IMR-90 (cell line): ENCODE measurements around the gene ACTMAP. TPM values are rescaled to one million over a fixed set of nuclear protein-coding genes. Genes with fewer than 3 reads are reported as not detected.

Source experiments
- ATAC-seq: fragments of 200-7000 bp; cut with Tn5 transposase; 2 replicates; pipeline ENCODE4 v1.9.1; 2020; ENCODE audit warnings: low read depth, mild to moderate bottlenecking, moderate library complexity
- BruUV-seq: library from RNA; stranded (reverse); fragments of 400-500 nt; replicated peaks from 2 replicates; lab custom pipeline; 2021; lab: Mats Ljungman, UMichigan
- CTCF ChIA-PET: fragments of 300-600 bp; formaldehyde crosslinking; extraction: SDS; loops from one replicate; lab custom pipeline; 2021; ENCODE audit warnings: antibody characterized with exemption; lab: Yijun Ruan, JAX
- POLR2A ChIA-PET: fragments of 300-600 bp; sonication (Branson Sonifier 250); formaldehyde crosslinking; loops from one replicate; lab custom pipeline; 2022; ENCODE audit warnings: antibody characterized with exemption; ENCODE audit not compliant: unreplicated experiment; lab: Charles Lee
- DNase-seq: peaks from one replicate; pipeline ENCODE4 v3.0.0; 2013
- H2AFZ ChIP-seq: replicated peaks from 2 replicates; pipeline ENCODE3; 2013; ENCODE audit warnings: low read length, mild to moderate bottlenecking; ENCODE audit not compliant: poor library complexity
- H2AK5ac ChIP-seq: 2 replicates; pipeline ENCODE4 v1.6.1; 2013; ENCODE audit warnings: low read depth, low read length, inconsistent platforms
- H2AK9ac ChIP-seq: replicated peaks from 2 replicates; pipeline ENCODE3; 2013; ENCODE audit warnings: mild to moderate bottlenecking, low read depth, low read length, moderate library complexity; ENCODE audit not compliant: poor library complexity
- H2BK120ac ChIP-seq: 2 replicates; pipeline ENCODE4 v1.6.1; 2013; ENCODE audit warnings: low read depth, low read length, inconsistent platforms
- H2BK15ac ChIP-seq: 3 replicates; pipeline ENCODE4 v1.6.1; 2013; ENCODE audit warnings: low read depth, low read length, inconsistent platforms
- H2BK20ac ChIP-seq: 2 replicates; pipeline ENCODE4 v1.6.1; 2013; ENCODE audit warnings: low read depth, mild to moderate bottlenecking, inconsistent platforms, low read length, moderate library complexity
- H2BK5ac ChIP-seq: 2 replicates; pipeline ENCODE4 v1.6.1; 2013; ENCODE audit warnings: mild to moderate bottlenecking, low read depth, low read length, inconsistent platforms; ENCODE audit not compliant: poor library complexity, severe bottlenecking
- H3K14ac ChIP-seq: replicated peaks from 2 replicates; pipeline ENCODE4 v1.6.1; 2013; ENCODE audit warnings: low read depth, low read length, inconsistent platforms
- H3K18ac ChIP-seq: 2 replicates; pipeline ENCODE4 v1.6.1; 2013; ENCODE audit warnings: low read depth, low read length, control low read depth
- H3K23ac ChIP-seq: 2 replicates; pipeline ENCODE4 v1.6.1; 2013; ENCODE audit warnings: low read depth, low read length, inconsistent platforms
- H3K27ac ChIP-seq: 2 replicates; pipeline ENCODE4 v1.5.1; 2013; ENCODE audit warnings: mild to moderate bottlenecking, control low read depth, low read length; ENCODE audit not compliant: insufficient read depth
- H3K27me3 ChIP-seq: 2 replicates; pipeline ENCODE4 v1.6.1; 2013; ENCODE audit warnings: low read length; ENCODE audit not compliant: control insufficient read depth, insufficient read depth
- H3K36me3 ChIP-seq: 2 replicates; pipeline ENCODE4 v1.6.1; 2013; ENCODE audit warnings: low read length, mixed read lengths; ENCODE audit not compliant: control insufficient read depth, insufficient read depth
- H3K4ac ChIP-seq: 2 replicates; pipeline ENCODE4 v1.6.1; 2013; ENCODE audit warnings: low read depth, low read length, inconsistent platforms
- H3K4me1 ChIP-seq: 2 replicates; pipeline ENCODE4 v1.6.1; 2013; ENCODE audit warnings: low read length, mixed read lengths; ENCODE audit not compliant: control insufficient read depth, insufficient read depth
- H3K4me2 ChIP-seq: 2 replicates; pipeline ENCODE4 v1.6.1; 2013; ENCODE audit warnings: low read depth, mild to moderate bottlenecking, control low read depth, low read length, moderate library complexity
- H3K4me3 ChIP-seq: 2 replicates; pipeline ENCODE4 v1.5.1; 2013; ENCODE audit warnings: low read depth, mild to moderate bottlenecking, control low read depth, low read length, moderate library complexity; ENCODE audit not compliant: insufficient read depth
- H3K56ac ChIP-seq: 2 replicates; pipeline ENCODE4 v1.6.1; 2013; ENCODE audit warnings: low read length, inconsistent platforms; ENCODE audit not compliant: insufficient read depth; ENCODE audit errors: extremely low read depth
- H3K79me1 ChIP-seq, 2 experiments: 2 replicates each; pipeline ENCODE4 v1.6.1; 2013; ENCODE audit warnings: low read length in 2 of 2, inconsistent platforms in 1 of 2, low read depth in 1 of 2
- H3K9ac ChIP-seq: 2 replicates; pipeline ENCODE4 v1.6.1; 2013; ENCODE audit warnings: low read depth, low read length, control low read depth
- H3K9me1 ChIP-seq: 2 replicates; pipeline ENCODE4 v1.6.1; 2013; ENCODE audit warnings: low read length, inconsistent platforms; ENCODE audit not compliant: insufficient read depth
- H3K9me3 ChIP-seq: 2 replicates; pipeline ENCODE4 v1.6.1; 2013; ENCODE audit warnings: low read length; ENCODE audit not compliant: control insufficient read depth, insufficient read depth
- H4K20me1 ChIP-seq: 2 replicates; pipeline ENCODE4 v1.6.1; 2013; ENCODE audit warnings: low read length, inconsistent platforms; ENCODE audit not compliant: insufficient read depth
- H4K5ac ChIP-seq: 2 replicates; pipeline ENCODE4 v1.6.1; 2013; ENCODE audit warnings: mild to moderate bottlenecking, low read depth, low read length, control low read depth
- H4K8ac ChIP-seq, 2 experiments: 2 replicates each; pipeline ENCODE4 v1.6.1; 2013; ENCODE audit warnings: low read depth in 2 of 2, low read length in 2 of 2, control low read depth in 1 of 2, inconsistent platforms in 1 of 2
- H4K91ac ChIP-seq: 2 replicates; pipeline ENCODE4 v1.6.1; 2013; ENCODE audit warnings: low read depth, low read length, inconsistent platforms; ENCODE audit not compliant: insufficient read depth
- MAFK ChIP-seq: IDR thresholded peaks from 2 replicates; pipeline ENCODE4 v1.6.1; 2012; ENCODE audit warnings: low read depth, low read length, improper control_type of control experiment
- MXI1 ChIP-seq: IDR thresholded peaks from 2 replicates; pipeline ENCODE4 v1.6.1; 2012; ENCODE audit warnings: low read depth, mild to moderate bottlenecking, low read length, moderate library complexity, borderline replicate concordance
- NFE2L2 ChIP-seq: fragments of 150-350 bp; IDR thresholded peaks from 2 replicates; pipeline ENCODE4 v1.6.1; 2016; ENCODE audit warnings: low read depth, mild to moderate bottlenecking, low read length
- POLR2A ChIP-seq: IDR thresholded peaks from 2 replicates; pipeline ENCODE4 v1.6.1; 2012; ENCODE audit warnings: mild to moderate bottlenecking, low read depth, low read length
- RAD21 ChIP-seq: IDR thresholded peaks from 2 replicates; pipeline ENCODE4 v1.6.1; 2012; ENCODE audit warnings: low read length, improper control_type of control experiment
- SMC3 ChIP-seq: fragments of 150-350 bp; IDR thresholded peaks from 2 replicates; pipeline ENCODE4 v1.6.1; 2016; ENCODE audit warnings: low read depth, mild to moderate bottlenecking, antibody characterized with exemption, low read length, moderate library complexity
- WGBS, 2 experiments: methylation state at CpG; one replicate each; pipeline versions ENCODE4 v1.1.5 to v1.1.7; 2013; ENCODE audit warnings: missing lambda C conversion rate in 2 of 2; ENCODE audit not compliant: insufficient read length in 1 of 2; ENCODE audit errors: extremely low coverage in 2 of 2; 5-methylcytosine and 5-hydroxymethylcytosine counted together
- dilution Hi-C: fragments of 300-500 bp; cut with HindIII; formaldehyde crosslinking; loops from one replicate; pipeline ENCODE4 v1.14.3; 2018; ENCODE audit warnings: low sequenced_read_pairs; ENCODE audit not compliant: unreplicated experiment
- in situ Hi-C: fragments of 300-500 bp; cut with MboI; formaldehyde crosslinking; loops from 3 replicates; pipeline ENCODE4 v1.14.3; 2019; ENCODE audit warnings: low sequenced_read_pairs, inconsistent platforms, mixed read lengths
- intact Hi-C: fragments of 100-400 bp; cut with micrococcal nuclease; formaldehyde crosslinking; loops from 2 replicates; pipeline ENCODE4 v1.10.0; 2022
- polyA plus RNA-seq, 3 experiments: library from polyadenylated mRNA; depleted of rRNA; stranded (reverse); fragments of >200 nt; gene quantifications; 2 replicates each; pipeline ENCODE4 v1.2.3, GENCODE V29; 2012; ENCODE audit warnings: low replicate concordance in 1 of 3
- total RNA-seq: library from RNA; depleted of rRNA; stranded (reverse); fragments of >200 nt; gene quantifications from 2 replicates; pipeline ENCODE4 v1.2.3, GENCODE V29; 2012
- TF ChIP-seq, protein P1 (sequence below): fragments of 150-350 bp; IDR thresholded peaks from 2 replicates; pipeline ENCODE4 v1.6.1; 2017; ENCODE audit warnings: mild to moderate bottlenecking, antibody characterized with exemption, low read length, low read depth
- TF ChIP-seq, protein P2 (sequence below): fragments of 150-350 bp; IDR thresholded peaks from 2 replicates; pipeline ENCODE4 v1.6.1; 2016; ENCODE audit warnings: low read depth, mild to moderate bottlenecking, low read length, moderate library complexity, borderline replicate concordance
- TF ChIP-seq, protein P3 (sequence below): conservative IDR thresholded peaks from 2 replicates; pipeline ENCODE4 v1.5.1; 2012; ENCODE audit warnings: mild to moderate bottlenecking, low read depth, low read length, improper control_type of control experiment

The ACTMAP gene
- total and polyA plus RNA-seq, 2 of the 4 experiments (the other 2 are of a cell fraction): 0.54 to 5.4 TPM

DNA sequence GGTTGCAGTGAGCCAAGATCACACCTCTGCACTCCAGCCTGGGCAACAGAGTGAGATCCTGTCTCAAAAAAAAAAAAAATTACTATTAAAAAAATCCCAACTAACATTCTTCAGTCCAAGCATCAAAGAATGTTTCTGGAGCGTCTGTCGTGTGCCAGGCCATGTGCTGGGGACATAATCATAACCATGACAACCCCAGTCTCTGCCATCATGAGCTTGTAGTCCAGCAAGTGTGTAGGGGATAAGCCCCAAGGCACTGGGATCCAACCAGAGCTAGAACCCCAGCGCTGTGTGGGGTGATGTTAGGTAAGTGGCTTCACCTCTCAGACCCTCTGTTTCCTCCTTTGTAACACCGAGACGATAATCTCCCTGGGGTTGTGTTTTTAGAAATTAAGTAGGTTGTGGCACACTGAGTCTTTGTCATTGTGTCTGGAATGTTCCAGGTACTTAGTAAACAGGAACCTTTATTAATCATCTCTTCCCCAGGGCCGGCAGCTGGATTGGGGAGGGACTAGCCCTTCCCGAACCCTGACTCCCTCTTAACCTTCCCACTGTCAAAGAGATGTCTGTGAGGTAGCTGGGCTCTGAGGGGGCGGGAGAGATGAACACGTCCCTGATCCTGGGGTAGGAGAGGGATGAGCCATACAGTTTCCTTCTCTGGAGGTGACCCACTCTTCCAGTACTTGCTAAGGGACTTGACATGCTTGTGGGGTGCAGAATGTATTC is 28.2 kb downstream of the ACTMAP start:
- H3K56ac ChIP-seq: no peak overlapping the region
- peak overlapping the region; percentile 16 for H2AK9ac ChIP-seq
- 0 out of 2 replicates have a peak overlapping the region, but pooled peaks have one; percentile 35 for H2AK5ac ChIP-seq
- H3K27ac ChIP-seq: 0 out of 2 replicates have a peak overlapping the region, but pooled peaks have one; percentile 9
- H3K18ac ChIP-seq: no peak overlapping the region
- ChIA-PET POLR2A (interaction anchor here (0.5 to 0.6 kb wide), 2 partner anchors 28 to 31 kb away, joined by 3 to 4 read pairs; no protein-coding TSS in a partner anchor), CTCF (no interaction called here)
- H3K23ac ChIP-seq: peak overlapping the region; percentile 59
- no peak overlapping the region for H3K4ac ChIP-seq
- H3K9me3 ChIP-seq: no peaks in the 10 kb centered on the region
- dilution Hi-C loops (no loop called here), in situ Hi-C loops (no loop called here), intact Hi-C loops (no loop called here)
- H3K4me2 ChIP-seq: peak overlapping the region; percentile 5
- H3K4me1 ChIP-seq: peaks cover 9% of the 10 kb centered on the region
- no peak overlapping the region for H3K4me3 ChIP-seq
- no peak overlapping the region for H2BK5ac ChIP-seq
- no peak overlapping the region for H4K8ac ChIP-seq
- no peak for TF ChIP-seq RAD21
- no peak for TF ChIP-seq NFE2L2
- TF ChIP-seq POLR2A: no peak
- TF ChIP-seq, protein P1, sequence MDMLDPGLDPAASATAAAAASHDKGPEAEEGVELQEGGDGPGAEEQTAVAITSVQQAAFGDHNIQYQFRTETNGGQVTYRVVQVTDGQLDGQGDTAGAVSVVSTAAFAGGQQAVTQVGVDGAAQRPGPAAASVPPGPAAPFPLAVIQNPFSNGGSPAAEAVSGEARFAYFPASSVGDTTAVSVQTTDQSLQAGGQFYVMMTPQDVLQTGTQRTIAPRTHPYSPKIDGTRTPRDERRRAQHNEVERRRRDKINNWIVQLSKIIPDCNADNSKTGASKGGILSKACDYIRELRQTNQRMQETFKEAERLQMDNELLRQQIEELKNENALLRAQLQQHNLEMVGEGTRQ: no peak
- TF ChIP-seq MXI1: no peak
- TF ChIP-seq, protein P2, sequence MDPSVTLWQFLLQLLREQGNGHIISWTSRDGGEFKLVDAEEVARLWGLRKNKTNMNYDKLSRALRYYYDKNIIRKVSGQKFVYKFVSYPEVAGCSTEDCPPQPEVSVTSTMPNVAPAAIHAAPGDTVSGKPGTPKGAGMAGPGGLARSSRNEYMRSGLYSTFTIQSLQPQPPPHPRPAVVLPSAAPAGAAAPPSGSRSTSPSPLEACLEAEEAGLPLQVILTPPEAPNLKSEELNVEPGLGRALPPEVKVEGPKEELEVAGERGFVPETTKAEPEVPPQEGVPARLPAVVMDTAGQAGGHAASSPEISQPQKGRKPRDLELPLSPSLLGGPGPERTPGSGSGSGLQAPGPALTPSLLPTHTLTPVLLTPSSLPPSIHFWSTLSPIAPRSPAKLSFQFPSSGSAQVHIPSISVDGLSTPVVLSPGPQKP: no peak
- TF ChIP-seq, protein P3, sequence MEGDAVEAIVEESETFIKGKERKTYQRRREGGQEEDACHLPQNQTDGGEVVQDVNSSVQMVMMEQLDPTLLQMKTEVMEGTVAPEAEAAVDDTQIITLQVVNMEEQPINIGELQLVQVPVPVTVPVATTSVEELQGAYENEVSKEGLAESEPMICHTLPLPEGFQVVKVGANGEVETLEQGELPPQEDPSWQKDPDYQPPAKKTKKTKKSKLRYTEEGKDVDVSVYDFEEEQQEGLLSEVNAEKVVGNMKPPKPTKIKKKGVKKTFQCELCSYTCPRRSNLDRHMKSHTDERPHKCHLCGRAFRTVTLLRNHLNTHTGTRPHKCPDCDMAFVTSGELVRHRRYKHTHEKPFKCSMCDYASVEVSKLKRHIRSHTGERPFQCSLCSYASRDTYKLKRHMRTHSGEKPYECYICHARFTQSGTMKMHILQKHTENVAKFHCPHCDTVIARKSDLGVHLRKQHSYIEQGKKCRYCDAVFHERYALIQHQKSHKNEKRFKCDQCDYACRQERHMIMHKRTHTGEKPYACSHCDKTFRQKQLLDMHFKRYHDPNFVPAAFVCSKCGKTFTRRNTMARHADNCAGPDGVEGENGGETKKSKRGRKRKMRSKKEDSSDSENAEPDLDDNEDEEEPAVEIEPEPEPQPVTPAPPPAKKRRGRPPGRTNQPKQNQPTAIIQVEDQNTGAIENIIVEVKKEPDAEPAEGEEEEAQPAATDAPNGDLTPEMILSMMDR: no peak
- TF ChIP-seq SMC3: no peak
- TF ChIP-seq MAFK: no peak
- 0 out of 2 replicates have a peak overlapping the region, but pooled peaks have one; percentile 19 for H3K14ac ChIP-seq
- no peaks in the 10 kb centered on the region for H3K27me3 ChIP-seq
- H2AFZ ChIP-seq: no peak overlapping the region
- DNase-seq: peak; percentile 41
- no peak overlapping the region for H2BK20ac ChIP-seq
- H3K9me1 ChIP-seq: peaks cover 20% of the 10 kb centered on the region; the same call in 1 of the 2 replicates
- no peak overlapping the region for H2BK15ac ChIP-seq
- BruUV-seq: no TSS peak
- no peak for ATAC-seq
- peaks cover 13% of the 10 kb centered on the region; the same call in 1 of the 2 replicates for H4K20me1 ChIP-seq
- no peak overlapping the region for H4K5ac ChIP-seq
- peaks cover 28 to 86% of the 10 kb centered on the region in 2 experiments for H3K79me1 ChIP-seq
- WGBS, 2 experiments: no CpG with 5 or more reads among the region's 9 CpGs
- H3K36me3 ChIP-seq: peaks cover 31% of the 10 kb centered on the region
- H3K9ac ChIP-seq: no peak overlapping the region
- no peak overlapping the region for H2BK120ac ChIP-seq
- no peak overlapping the region for H4K91ac ChIP-seq
